CD14-positive monocyte (primary cell): ENCODE measurements around the gene CFAP221. TPM values are rescaled to one million over a fixed set of nuclear protein-coding genes. Genes with fewer than 3 reads are reported as not detected.

Experiments used
- DNase-seq, 3 donors: peaks; one replicate each; pipeline ENCODE4 v3.0.0-alpha.2; 2011 to 2022
- H2AFZ ChIP-seq: 2 replicates; pipeline ENCODE4 v1.6.0; 2012; ENCODE audit warnings: mild to moderate bottlenecking, low read depth, low read length, inconsistent platforms; ENCODE audit not compliant: insufficient read depth, poor library complexity, severe bottlenecking
- H3K27ac ChIP-seq, 2 donors: 1 replicate in 1 of 2; 2 replicates in 1 of 2; pipeline ENCODE4 v1.5.1; 2012 to 2013; ENCODE audit warnings: low read length in 2 of 2, control low read depth in 1 of 2, inconsistent platforms in 1 of 2, low read depth in 1 of 2, mild to moderate bottlenecking in 1 of 2
- H3K27me3 ChIP-seq, 2 donors: one replicate each; pipeline versions ENCODE4 v1.6.0 to v1.6.1; 2011 to 2013; ENCODE audit warnings: low read length in 2 of 2; ENCODE audit not compliant: control insufficient read depth in 2 of 2, insufficient read depth in 2 of 2
- H3K36me3 ChIP-seq, 2 donors: replicated peaks in 1 of 2; 1 replicate in 1 of 2; 2 replicates in 1 of 2; pipeline versions ENCODE4 v1.5.1 to v1.6.1; 2012 to 2013; ENCODE audit warnings: low read length in 2 of 2, control low read depth in 1 of 2, inconsistent platforms in 1 of 2, mild to moderate bottlenecking in 1 of 2; ENCODE audit not compliant: insufficient read depth in 2 of 2, control insufficient read depth in 1 of 2
- H3K4me1 ChIP-seq, 2 donors: 1 replicate in 1 of 2; 2 replicates in 1 of 2; pipeline versions ENCODE4 v1.5.1 to v1.6.1; 2012 to 2013; ENCODE audit warnings: low read length in 2 of 2, control low read depth in 1 of 2, inconsistent platforms in 1 of 2, mild to moderate bottlenecking in 1 of 2, moderate library complexity in 1 of 2; ENCODE audit not compliant: insufficient read depth in 2 of 2, control insufficient read depth in 1 of 2
- H3K4me2 ChIP-seq: replicated peaks from 2 replicates; pipeline ENCODE3; 2012; ENCODE audit warnings: low read length, moderate library complexity, mild to moderate bottlenecking; ENCODE audit not compliant: poor library complexity, severe bottlenecking; ENCODE audit errors: extremely low read depth
- H3K4me3 ChIP-seq, 3 experiments: fragments of 200-600 bp in 1 of 3; sonication (generic) in 1 of 3; replicated peaks in 1 of 3; 1 replicate in 2 of 3; 2 replicates in 1 of 3; pipeline ENCODE4 v1.5.1; 2011 to 2013; ENCODE audit warnings: low read length in 3 of 3, mild to moderate bottlenecking in 3 of 3, control low read depth in 2 of 3, low read depth in 2 of 3, inconsistent platforms in 1 of 3, moderate library complexity in 1 of 3
- H3K79me2 ChIP-seq: 2 replicates; pipeline ENCODE4 v1.6.0; 2012; ENCODE audit warnings: mild to moderate bottlenecking, control low read depth, inconsistent platforms, low read length, moderate library complexity; ENCODE audit not compliant: insufficient read depth
- H3K9ac ChIP-seq: 2 replicates; pipeline ENCODE4 v1.6.0; 2017; ENCODE audit warnings: low read length, mild to moderate bottlenecking; ENCODE audit not compliant: insufficient read depth, poor library complexity, severe bottlenecking
- H3K9me3 ChIP-seq, 2 donors: replicated peaks in 1 of 2; 1 replicate in 1 of 2; 2 replicates in 1 of 2; pipeline versions ENCODE4 v1.5.1 to v1.6.1; 2012 to 2013; ENCODE audit warnings: low read length in 2 of 2, control low read depth in 1 of 2; ENCODE audit not compliant: control insufficient read depth in 1 of 2, insufficient read depth in 1 of 2
- H4K20me1 ChIP-seq: 2 replicates; pipeline ENCODE4 v1.6.0; 2012; ENCODE audit warnings: mild to moderate bottlenecking, low read length, control low read depth, moderate library complexity; ENCODE audit not compliant: insufficient read depth
- H3K27ac Mint-ChIP-seq, 7 donors: one replicate each; pipeline ENCODE4 v1.8.0; 2020; ENCODE audit warnings: mild to moderate bottlenecking in 7 of 7, mixed read lengths in 7 of 7, moderate library complexity in 6 of 7, inconsistent platforms in 2 of 7
- H3K27me3 Mint-ChIP-seq, 3 donors: one replicate each; pipeline ENCODE4 v1.8.0; 2021 to 2022; ENCODE audit warnings: low read depth in 3 of 3, mild to moderate bottlenecking in 3 of 3, mixed read lengths in 3 of 3, moderate library complexity in 3 of 3, inconsistent platforms in 1 of 3
- H3K36me3 Mint-ChIP-seq, 2 donors: one replicate each; pipeline ENCODE4 v1.8.0; 2020; ENCODE audit warnings: mixed read lengths in 2 of 2, inconsistent platforms in 1 of 2, mild to moderate bottlenecking in 1 of 2
- H3K4me1 Mint-ChIP-seq: one replicate; pipeline ENCODE4 v1.8.0; 2020; ENCODE audit warnings: mild to moderate bottlenecking, mixed read lengths
- H3K4me3 Mint-ChIP-seq, 2 donors: one replicate each; pipeline ENCODE4 v1.8.0; 2020; ENCODE audit warnings: mild to moderate bottlenecking in 2 of 2, mixed read lengths in 2 of 2, moderate library complexity in 1 of 2
- H3K9me3 Mint-ChIP-seq, 7 donors: one replicate each; pipeline ENCODE4 v1.8.0; 2020 to 2022; ENCODE audit warnings: mixed read lengths in 7 of 7, mild to moderate bottlenecking in 6 of 7, moderate library complexity in 6 of 7, inconsistent platforms in 2 of 7
- WGBS: methylation state at CpG from one replicate; pipeline ENCODE4 v1.1.5; 2013; ENCODE audit warnings: missing lambda C conversion rate; ENCODE audit not compliant: insufficient coverage; 5-methylcytosine and 5-hydroxymethylcytosine counted together
- intact Hi-C, 2 donors: fragments of 100-400 bp; cut with micrococcal nuclease; formaldehyde crosslinking; loops; one replicate each; pipeline versions ENCODE4 v1.15.0 to v1.15.1; 2023
- polyA plus RNA-seq, 3 donors: library from polyadenylated mRNA; depleted of rRNA in 1 of 3; unstranded in 2 of 3; stranded (reverse) in 1 of 3; fragments of 300-500 nt in 2 of 3; fragments of >200 nt in 1 of 3; fragmentation: Illumina TruSeq in 2 of 3; gene quantifications; 1 replicate in 2 of 3; 2 replicates in 1 of 3; pipeline ENCODE4 v1.2.3, GENCODE V29; 2012 to 2021
- TF ChIP-seq, protein P1 (sequence below): fragments of 200-600 bp; IDR thresholded peaks from one replicate; pipeline ENCODE4 v1.8.0; 2022; ENCODE audit warnings: antibody characterized with exemption, mild to moderate bottlenecking

The CFAP221 gene
- polyA plus RNA-seq, 3 donors = not detected

DNA sequence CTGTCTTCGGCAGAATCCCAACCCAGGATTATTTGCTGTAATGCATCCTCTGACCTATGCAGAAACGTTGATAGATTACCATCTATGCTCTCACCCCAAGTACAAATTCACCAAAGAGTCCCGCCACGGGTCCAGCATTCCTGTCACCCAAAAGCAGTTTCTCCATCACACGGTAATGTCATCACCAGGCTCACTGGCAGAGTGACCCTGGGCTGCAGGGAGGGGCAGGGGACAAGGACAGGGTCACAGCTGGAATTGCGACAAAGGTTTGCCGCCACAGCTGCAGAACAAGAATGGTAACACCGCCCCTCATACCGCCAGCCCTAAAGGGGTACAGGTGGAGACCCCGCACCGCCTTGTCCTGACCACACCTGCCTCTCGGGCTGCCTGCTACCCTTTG, 94.0 kb downstream of the CFAP221 start:
- Histone ChIP-seq H3K27ac (no peak overlapping the region), H3K9ac (no peak overlapping the region), H3K79me2 (no peaks in the 10 kb centered on the region), H3K4me1 (peaks cover 3 to 7% of the 10 kb centered on the region in 2 donors), H3K36me3 (no peaks in the 10 kb centered on the region), H3K4me3 (no peak overlapping the region), H2AFZ (no peak overlapping the region), H3K9me3 (peaks cover 0 to 3% of the 10 kb centered on the region in 2 donors), H3K27me3 (no peaks in the 10 kb centered on the region), H3K4me2 (no peak overlapping the region), H4K20me1 (no peaks in the 10 kb centered on the region)
- Mint-ChIP-seq H3K4me1 (peaks cover 8% of the 10 kb centered on the region), H3K9me3 (peaks cover 0 to 5% (median 0%) of the 10 kb centered on the region in 7 donors), H3K4me3 (no peak overlapping the region), H3K27ac (no peak overlapping the region), H3K36me3 (no peaks in the 10 kb centered on the region), H3K27me3 (peaks cover 2 to 9% (median 2%) of the 10 kb centered on the region in 3 donors)
- intact Hi-C loops = no loop called here
- DNase-seq = no peak
- 90% methylated on average over 10 of the region's 12 CpGs for whole genome bisulfite sequencing
- TF ChIP-seq, protein P1, sequence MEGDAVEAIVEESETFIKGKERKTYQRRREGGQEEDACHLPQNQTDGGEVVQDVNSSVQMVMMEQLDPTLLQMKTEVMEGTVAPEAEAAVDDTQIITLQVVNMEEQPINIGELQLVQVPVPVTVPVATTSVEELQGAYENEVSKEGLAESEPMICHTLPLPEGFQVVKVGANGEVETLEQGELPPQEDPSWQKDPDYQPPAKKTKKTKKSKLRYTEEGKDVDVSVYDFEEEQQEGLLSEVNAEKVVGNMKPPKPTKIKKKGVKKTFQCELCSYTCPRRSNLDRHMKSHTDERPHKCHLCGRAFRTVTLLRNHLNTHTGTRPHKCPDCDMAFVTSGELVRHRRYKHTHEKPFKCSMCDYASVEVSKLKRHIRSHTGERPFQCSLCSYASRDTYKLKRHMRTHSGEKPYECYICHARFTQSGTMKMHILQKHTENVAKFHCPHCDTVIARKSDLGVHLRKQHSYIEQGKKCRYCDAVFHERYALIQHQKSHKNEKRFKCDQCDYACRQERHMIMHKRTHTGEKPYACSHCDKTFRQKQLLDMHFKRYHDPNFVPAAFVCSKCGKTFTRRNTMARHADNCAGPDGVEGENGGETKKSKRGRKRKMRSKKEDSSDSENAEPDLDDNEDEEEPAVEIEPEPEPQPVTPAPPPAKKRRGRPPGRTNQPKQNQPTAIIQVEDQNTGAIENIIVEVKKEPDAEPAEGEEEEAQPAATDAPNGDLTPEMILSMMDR = no peak

DNA sequence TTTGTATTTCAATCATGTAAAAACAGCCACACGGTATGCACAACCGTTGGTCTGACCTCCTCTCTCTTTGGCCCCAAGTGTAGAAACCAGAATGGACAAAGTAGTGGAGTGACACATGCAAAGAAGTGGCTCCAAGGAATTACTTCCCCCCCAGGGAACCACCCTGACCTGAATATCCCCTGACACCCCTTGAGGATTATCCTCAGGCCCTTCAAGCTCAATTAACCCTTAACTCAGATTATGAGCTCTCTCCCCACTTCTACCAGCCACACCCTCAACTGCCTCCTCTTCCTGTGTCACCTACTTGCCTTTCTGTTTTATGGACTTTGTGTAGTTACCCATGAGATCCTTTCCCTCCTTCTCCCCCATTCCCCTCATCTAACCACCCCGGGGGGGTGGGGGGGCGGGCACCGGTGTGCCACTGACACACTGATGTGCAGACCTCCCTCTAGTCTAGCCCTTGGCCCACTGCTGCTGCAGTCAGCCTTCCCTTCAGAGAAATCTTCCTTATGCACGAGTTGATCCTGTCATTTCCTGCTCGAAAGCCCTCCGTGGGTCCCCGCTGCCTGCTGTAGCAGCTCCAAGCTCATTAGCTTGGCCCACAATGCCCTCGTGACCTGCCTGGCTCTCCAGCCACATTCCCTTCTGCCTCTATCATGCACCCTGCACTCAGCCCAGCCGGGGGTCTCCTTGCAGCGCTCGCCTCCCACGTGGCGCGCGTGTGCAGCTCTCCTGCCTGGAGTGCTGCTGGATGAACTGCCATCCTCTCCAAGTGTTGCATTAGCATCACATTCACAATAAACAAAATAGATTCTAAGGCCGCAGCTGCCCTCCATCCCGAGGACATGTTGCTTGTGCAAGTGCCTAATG, 94.7 kb downstream of the CFAP221 start:
- 74% methylated on average over 17 of the region's 19 CpGs for WGBS
- Mint-ChIP-seq H3K9me3 (peaks cover 0 to 5% (median 0%) of the 10 kb centered on the region in 7 donors), H3K27me3 (peaks cover 2 to 8% (median 2%) of the 10 kb centered on the region in 3 donors), H3K4me1 (peaks cover 8% of the 10 kb centered on the region), H3K4me3 (no peak overlapping the region), H3K36me3 (no peaks in the 10 kb centered on the region), H3K27ac (no peak overlapping the region)
- H3K79me2 ChIP-seq = no peaks in the 10 kb centered on the region
- H3K9ac ChIP-seq = no peak overlapping the region
- H3K27ac ChIP-seq = no peak overlapping the region
- no peak overlapping the region for H3K4me2 ChIP-seq
- no peak overlapping the region for H3K4me3 ChIP-seq
- TF ChIP-seq, protein P1 = no peak
- H3K4me1 ChIP-seq = peaks cover 3 to 7% of the 10 kb centered on the region in 2 donors
- H3K27me3 ChIP-seq = no peaks in the 10 kb centered on the region
- no peak overlapping the region for H2AFZ ChIP-seq
- no peaks in the 10 kb centered on the region for H4K20me1 ChIP-seq
- no peaks in the 10 kb centered on the region for H3K36me3 ChIP-seq
- H3K9me3 ChIP-seq = peaks cover 0 to 3% of the 10 kb centered on the region in 2 donors
- DNase-seq = no peak
- intact Hi-C loops = no loop called here
